Right renal cortex interstitium (tissue), 3 donors: ENCODE results near the gene ARRDC2. TPM values are rescaled to one million over a fixed set of nuclear protein-coding genes. Genes with fewer than 3 reads are reported as not detected.
A peak's percentile ranks its signal among the peaks of the same experiment; 100 is the strongest.

ENCODE experiments used
- DNase-seq, 3 donors: peaks; one replicate each; pipeline ENCODE4 v3.0.0-alpha.2; 2013; ENCODE audit warnings: low read depth in 3 of 3, low spot score in 2 of 3
- polyA plus RNA-seq, 3 donors: library from polyadenylated mRNA; unstranded; fragments of 120-200 nt; gene quantifications; one replicate each; pipeline ENCODE4 v1.2.1, GENCODE V29; 2013; ENCODE audit not compliant: insufficient read length in 3 of 3

Gene ARRDC2
- polyA plus RNA-seq, 3 donors, result 3.9 to 4.3 (median 4.1) TPM

DNA sequence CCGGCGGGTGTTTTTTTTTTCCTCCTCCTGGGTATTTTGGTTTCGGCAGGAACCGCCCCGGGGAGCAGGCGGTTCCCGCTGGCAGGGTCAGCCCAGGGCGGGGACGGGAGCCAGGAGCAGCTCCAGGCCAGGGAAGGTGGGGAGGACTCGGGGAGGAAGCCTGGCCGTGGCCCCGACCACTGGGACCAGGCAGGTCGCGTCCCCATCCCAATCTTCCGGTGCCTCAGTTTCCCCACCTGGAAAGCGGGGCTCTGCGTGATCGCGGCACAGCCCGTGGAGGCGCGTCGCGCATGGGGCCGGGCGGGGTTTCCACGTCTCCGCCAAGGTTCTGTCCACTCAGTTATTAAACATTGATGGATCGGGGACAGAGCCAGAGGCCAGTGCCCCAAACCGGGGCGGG is 43.9 kb downstream of the ARRDC2 start:
- no peak for DNase-seq

DNA sequence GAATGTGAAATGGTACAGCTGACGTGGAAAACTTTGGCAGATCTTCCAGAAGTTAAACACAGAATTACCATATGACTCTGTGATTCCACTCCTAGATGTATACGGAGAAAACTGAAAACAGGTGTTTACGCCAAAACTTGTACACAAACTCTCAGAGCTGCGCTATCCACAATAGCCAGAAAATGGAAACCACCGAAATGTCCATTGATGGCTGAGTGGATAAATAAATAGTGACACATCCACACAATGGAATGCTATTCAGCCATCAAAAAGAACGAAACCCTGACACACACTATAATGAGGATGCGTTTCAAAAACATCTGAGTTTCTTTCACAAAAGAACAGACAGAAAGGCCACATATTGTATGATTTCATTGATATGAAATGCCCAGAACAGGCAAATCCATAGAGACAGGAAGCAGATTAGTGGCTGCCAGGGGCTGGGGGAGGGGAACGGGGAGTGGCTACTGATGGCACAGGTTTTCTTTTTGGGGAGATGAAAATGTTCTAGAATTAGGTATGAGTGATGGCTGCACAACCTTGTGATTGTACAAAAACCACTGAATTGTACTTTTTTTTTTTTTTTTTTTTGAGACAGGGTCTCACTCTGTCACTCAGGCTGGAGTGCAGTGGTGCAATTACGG is 45.7 kb downstream of the ARRDC2 start:
- no peak for DNase-seq

DNA sequence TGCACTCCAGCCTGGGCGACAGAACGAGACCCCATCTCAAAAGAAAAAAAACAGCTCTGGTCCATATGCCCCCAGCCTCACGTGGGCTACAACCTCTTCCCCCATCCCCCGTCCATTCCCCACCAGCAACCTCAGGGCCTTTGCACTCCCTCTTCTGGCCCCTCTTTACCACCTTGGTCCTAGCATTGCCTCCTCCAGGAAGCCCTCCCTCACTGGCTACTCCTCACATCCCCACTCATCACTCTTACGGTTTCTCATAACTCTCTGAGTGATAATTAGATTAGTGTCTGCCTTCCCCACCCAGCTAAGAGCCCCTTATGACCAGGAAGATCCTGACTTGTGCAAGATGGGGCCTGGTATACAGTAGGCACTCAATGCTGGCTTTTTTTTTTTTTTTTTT is 48.0 kb downstream of the ARRDC2 start:
- no peak for DNase-seq

DNA sequence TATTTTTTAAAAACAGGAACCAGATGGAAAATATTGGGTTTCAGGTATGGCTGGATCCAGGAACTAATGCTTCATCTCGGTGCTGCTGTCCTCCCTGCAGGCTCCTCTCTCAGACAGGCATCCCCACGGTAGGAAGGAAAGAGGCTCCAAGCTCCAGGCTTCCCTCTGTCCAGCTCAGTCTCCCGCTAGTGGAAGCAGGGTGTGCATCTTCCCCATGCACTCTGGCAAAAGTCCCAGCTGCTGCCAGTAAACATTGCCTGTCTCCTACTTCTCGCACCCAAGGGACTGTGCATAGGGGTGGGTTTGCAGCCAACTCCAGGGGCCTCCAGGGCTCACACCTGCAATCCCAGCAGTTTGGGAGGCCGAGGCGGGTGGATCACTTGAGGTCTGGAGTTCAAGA is 49.6 kb downstream of the ARRDC2 start:
- DNase-seq, result no peak

DNA sequence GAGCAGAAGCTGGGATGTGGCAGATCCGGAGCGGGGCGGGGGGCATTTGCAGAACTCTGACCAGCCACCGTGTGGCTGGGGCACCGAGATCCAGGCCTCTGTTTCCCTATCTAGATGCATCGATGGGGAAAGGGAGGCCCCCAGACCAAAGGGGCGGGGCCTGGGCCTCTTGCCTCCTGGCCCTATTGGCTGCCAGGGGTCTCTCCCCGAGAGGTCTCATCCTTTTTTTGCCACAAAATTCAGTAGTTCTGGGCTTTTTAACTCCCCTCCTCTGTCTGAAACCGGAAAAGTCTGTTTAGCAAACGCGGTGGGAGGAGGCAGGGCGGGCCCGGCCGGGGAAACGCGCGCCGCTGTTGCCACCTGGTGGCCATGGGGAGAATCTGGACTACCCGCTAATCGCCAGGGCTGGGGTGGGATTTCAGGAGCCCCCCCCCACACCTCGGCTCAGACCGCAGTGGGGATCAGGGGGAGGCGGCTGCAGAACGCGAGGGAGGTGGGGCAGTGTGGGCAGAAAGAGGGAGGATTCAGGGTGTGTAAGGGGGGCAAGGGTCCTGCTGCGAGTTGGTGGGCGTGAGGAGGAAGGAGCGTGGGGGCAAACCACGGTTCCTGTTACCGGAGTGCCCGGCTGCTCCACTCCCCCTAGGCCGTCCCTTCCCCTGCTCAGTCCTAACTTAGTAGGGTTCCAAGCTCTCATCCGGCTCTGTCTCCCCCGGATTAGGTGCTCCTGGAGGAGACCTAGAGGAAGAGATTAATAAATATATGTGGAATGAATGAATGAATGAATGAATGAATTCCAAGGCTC is 50.4 kb downstream of the ARRDC2 start:
- DNase-seq, result peak; percentile 55 to 65 (median 63)

DNA sequence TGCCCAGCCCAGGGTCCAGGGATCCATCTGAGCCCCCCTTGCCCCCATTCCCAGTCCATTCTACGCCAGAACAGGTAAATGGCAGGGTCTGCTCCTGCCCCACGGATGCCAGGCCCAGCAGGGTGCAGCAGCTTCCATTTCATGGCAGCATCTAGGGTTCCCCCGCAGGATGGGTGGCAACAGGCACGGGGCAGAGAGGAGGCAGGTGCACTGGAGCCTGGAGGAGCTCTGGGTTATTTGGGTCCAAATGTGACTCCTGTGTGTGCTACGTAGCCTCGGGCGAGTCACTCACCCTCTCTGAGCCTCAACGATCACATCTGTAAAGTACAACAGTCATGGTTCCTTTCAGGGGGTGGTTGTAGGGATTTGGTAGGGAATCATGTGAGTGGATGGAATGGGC is 51.3 kb downstream of the ARRDC2 start:
- DNase-seq, result no peak

DNA sequence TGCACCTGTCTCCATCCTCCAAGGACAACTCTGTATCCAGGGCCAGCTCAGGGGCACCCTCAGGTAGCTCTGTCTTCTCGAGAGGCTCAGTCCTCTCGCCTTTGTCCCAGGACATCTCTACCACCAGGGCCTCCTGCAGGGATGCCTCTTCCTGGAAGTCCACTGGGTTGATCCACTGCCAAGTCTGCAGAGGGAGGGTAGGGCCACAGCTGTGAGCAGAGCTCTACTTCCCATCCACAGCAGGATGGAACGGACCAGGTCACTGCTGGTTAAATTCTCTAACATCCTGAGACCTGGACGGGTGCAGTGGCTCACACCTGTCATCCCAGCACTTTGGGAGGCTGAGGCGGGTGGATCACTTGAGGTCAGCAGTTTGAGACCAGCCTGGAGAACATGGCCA is 51.9 kb downstream of the ARRDC2 start:
- no peak for DNase-seq

DNA sequence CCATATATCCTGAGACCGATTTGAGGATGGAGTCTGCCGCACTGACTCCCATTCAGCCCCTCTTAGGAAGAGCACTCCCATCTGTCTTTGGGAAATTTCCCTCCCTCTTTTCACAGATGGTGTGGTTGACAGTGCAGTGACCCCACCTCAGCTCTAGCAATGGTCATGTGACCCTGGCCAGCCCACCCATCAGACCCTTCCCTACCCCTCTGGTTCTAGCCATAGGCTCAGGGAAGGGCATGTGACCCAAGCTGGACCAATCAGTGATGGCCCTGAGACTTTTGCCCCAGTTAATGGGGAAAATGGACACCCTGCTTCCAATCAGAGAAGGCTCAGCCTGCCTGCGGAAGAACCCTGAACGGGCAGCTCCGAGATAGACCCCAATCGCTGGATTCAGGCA is 52.5 kb downstream of the ARRDC2 start:
- DNase-seq, result no peak

DNA sequence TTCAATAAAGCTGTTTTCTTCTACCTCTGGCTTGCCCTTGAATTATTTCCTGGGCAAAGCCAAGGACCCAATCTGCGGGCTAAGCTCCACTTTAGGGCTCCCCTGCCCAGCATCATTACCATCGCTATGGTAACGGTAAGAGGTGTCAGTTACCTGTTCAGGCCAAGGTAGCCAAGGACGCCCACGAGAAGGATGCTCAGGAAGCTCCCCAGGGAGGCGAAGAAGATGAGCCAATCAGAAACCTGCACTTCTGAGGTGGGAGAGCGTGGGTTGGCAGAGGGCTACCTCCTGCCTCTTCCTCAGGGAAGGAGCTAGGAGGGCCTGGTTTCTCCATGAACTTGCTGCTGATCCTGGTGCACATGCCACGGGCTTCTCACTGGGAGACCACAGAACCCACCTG is 54.1 kb downstream of the ARRDC2 start:
- DNase-seq, result no peak

DNA sequence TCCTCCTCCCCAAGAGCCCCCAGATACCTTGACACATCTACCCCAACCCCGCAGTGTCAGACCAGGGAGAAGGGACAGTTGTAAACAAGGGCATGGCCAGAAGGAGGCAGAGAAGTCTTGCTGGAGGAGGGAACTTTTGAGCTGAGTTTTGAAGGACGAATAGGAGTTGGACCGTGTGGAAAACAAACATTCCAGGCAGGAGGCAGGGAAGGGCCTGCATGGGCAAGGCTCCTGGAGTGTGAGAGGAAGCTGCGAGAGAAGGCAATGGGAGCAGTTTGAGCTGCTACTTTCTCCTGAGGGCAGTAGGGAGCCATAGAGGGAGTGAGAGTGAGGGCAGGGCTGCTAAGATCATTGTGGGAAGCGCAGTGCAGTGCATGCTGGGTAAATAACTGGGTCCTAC is 55.5 kb downstream of the ARRDC2 start:
- no peak for DNase-seq

Other genes starting within 250 kb of the ARRDC2 start
- 10 to 100 TPM in 1 of 3 donors, 1 to 10 TPM in 2; 4.6 to 11.3 (median 5.3) TPM for gene B3GNT3, start 213.0 kb upstream of the ARRDC2 start, polyA plus RNA-seq
- gene INSL3, start 186.7 kb upstream of the ARRDC2 start, polyA plus RNA-seq, result under 1 TPM; 0.26 to 0.28 (median 0.28) TPM
- gene JAK3, start 160.2 kb upstream of the ARRDC2 start, polyA plus RNA-seq, result 1 to 10 TPM; 2.1 to 2.6 (median 2.2) TPM
- gene RPL18A, start 148.3 kb upstream of the ARRDC2 start, polyA plus RNA-seq, result 100 to 1,000 TPM; 782 to 939 (median 817) TPM
- not detected for gene SLC5A5, start 136.2 kb upstream of the ARRDC2 start, polyA plus RNA-seq
- gene CCDC124, start 75.2 kb upstream of the ARRDC2 start, polyA plus RNA-seq, result 10 to 100 TPM; 46.5 to 57.1 (median 52.7) TPM
- gene KCNN1, start 41.1 kb upstream of the ARRDC2 start, polyA plus RNA-seq, result 1 to 10 TPM; 3.9 to 6.2 (median 4.2) TPM
- under 1 TPM; 0.14 to 0.16 (median 0.14) TPM for gene IL12RB1, start 78.8 kb downstream of the ARRDC2 start, polyA plus RNA-seq
- 1 to 10 TPM; 3.5 to 5.1 (median 4.5) TPM for gene MAST3, start 89.6 kb downstream of the ARRDC2 start, polyA plus RNA-seq
- 10 to 100 TPM; 20.0 to 27.1 (median 26.7) TPM for gene PIK3R2, start 145.0 kb downstream of the ARRDC2 start, polyA plus RNA-seq
- gene IFI30, start 165.6 kb downstream of the ARRDC2 start, polyA plus RNA-seq, result 10 to 100 TPM; 12.0 to 19.8 (median 17.6) TPM
- gene MPV17L2, start 185.0 kb downstream of the ARRDC2 start, polyA plus RNA-seq, result 10 to 100 TPM in 1 of 3 donors, 1 to 10 TPM in 2; 9.0 to 10.4 (median 9.8) TPM
- 1 to 10 TPM; 3.4 to 5.1 (median 3.9) TPM for gene RAB3A, start 195.9 kb downstream of the ARRDC2 start, polyA plus RNA-seq
- gene PDE4C, start 218.3 kb downstream of the ARRDC2 start, polyA plus RNA-seq, result 1 to 10 TPM in 1 of 3 donors, under 1 TPM in 2; 0.33 to 1.0 (median 0.71) TPM